ENCODE results near the gene ACVR2A. TPM values are rescaled to one million over a fixed set of nuclear protein-coding genes. Genes with fewer than 3 reads are reported as not detected.

The ACVR2A gene
- polyA plus RNA-seq, 1 donor from 2014 or later: 139 TPM

GRCh38 chr2:147976102-147976501 lies 131.3 kb downstream of the ACVR2A start:
- H3K4me2 ChIP-seq (ENCODE audit: low read length): no peak overlapping the region
- no peaks in the 10 kb centered on the region for H3K36me3 ChIP-seq (ENCODE audit: insufficient read depth, low read length)
- no peaks in the 10 kb centered on the region for H3K9me2 ChIP-seq (ENCODE audit: insufficient read depth, low read length)
- peaks cover 42% of the 10 kb centered on the region for H3K79me2 ChIP-seq (replicated peaks; ENCODE audit: insufficient read depth, low read length)
- H3K9me3 ChIP-seq (ENCODE audit: low read length): no peaks in the 10 kb centered on the region
- no peaks in the 10 kb centered on the region for H3F3A ChIP-seq (ENCODE audit: insufficient read depth, low read length, poor library complexity, severe bottlenecking)
- no peak overlapping the region for H3K4me3 ChIP-seq (ENCODE audit: low read length)
- H3K27me3 ChIP-seq (ENCODE audit: insufficient read depth, low read depth, low read length): no peaks in the 10 kb centered on the region
- H2AFZ ChIP-seq (ENCODE audit: low read depth, low read length): no peak overlapping the region
- no peak overlapping the region for H3K27ac ChIP-seq (ENCODE audit: low read length)
- H4K20me1 ChIP-seq (ENCODE audit: insufficient read depth): no peaks in the 10 kb centered on the region
- TF ChIP-seq MXI1 (conservative IDR thresholded peaks at IDR 0.05; ENCODE audit: poor library complexity, severe bottlenecking) (no peak), EP300 (conservative IDR thresholded peaks at IDR 0.05; ENCODE audit: poor library complexity, severe bottlenecking) (no peak), POLR2AphosphoS5 (IDR thresholded peaks at IDR 0.05) (no peak), REST (IDR thresholded peaks at IDR 0.05; ENCODE audit: borderline replicate concordance) (no peak), RAD21 (conservative IDR thresholded peaks at IDR 0.05) (no peak), EZH2 (IDR thresholded peaks at IDR 0.05; ENCODE audit: borderline replicate concordance, insufficient read depth, low read length, poor library complexity, severe bottlenecking) (no peak), SMC3 (conservative IDR thresholded peaks at IDR 0.05; ENCODE audit: poor library complexity) (no peak), CTCF (IDR thresholded peaks at IDR 0.05; ENCODE audit: poor library complexity, severe bottlenecking) (no peak), TAF1 (IDR thresholded peaks at IDR 0.05; ENCODE audit: low read depth) (no peak)
- H3K9ac ChIP-seq (ENCODE audit: low read length): no peak overlapping the region

- Histone ChIP-seq H3K9me3 (ENCODE audit: low read length) (no peaks in the 10 kb centered on the region), H3K79me2 (replicated peaks; ENCODE audit: insufficient read depth, low read length) (peaks cover 57% of the 10 kb centered on the region), H3K4me2 (ENCODE audit: low read length) (no peak overlapping the region), H3K36me3 (ENCODE audit: insufficient read depth, low read length) (no peaks in the 10 kb centered on the region), H3K27me3 (ENCODE audit: insufficient read depth, low read depth, low read length) (no peaks in the 10 kb centered on the region), H3F3A (ENCODE audit: insufficient read depth, low read length, poor library complexity, severe bottlenecking) (no peaks in the 10 kb centered on the region), H2AFZ (ENCODE audit: low read depth, low read length) (no peak overlapping the region), H3K27ac (ENCODE audit: low read length) (no peak overlapping the region), H3K9ac (ENCODE audit: low read length) (no peak overlapping the region), H4K20me1 (ENCODE audit: insufficient read depth) (no peaks in the 10 kb centered on the region), H3K4me3 (ENCODE audit: low read length) (no peak overlapping the region), H3K9me2 (ENCODE audit: insufficient read depth, low read length) (no peaks in the 10 kb centered on the region)
- TF ChIP-seq SMC3 (conservative IDR thresholded peaks at IDR 0.05; ENCODE audit: poor library complexity) (no peak), TAF1 (IDR thresholded peaks at IDR 0.05; ENCODE audit: low read depth) (no peak), CTCF (IDR thresholded peaks at IDR 0.05; ENCODE audit: poor library complexity, severe bottlenecking) (no peak), EZH2 (IDR thresholded peaks at IDR 0.05; ENCODE audit: borderline replicate concordance, insufficient read depth, low read length, poor library complexity, severe bottlenecking) (no peak), REST (IDR thresholded peaks at IDR 0.05; ENCODE audit: borderline replicate concordance) (no peak), EP300 (conservative IDR thresholded peaks at IDR 0.05; ENCODE audit: poor library complexity, severe bottlenecking) (no peak), POLR2AphosphoS5 (IDR thresholded peaks at IDR 0.05) (no peak), RAD21 (conservative IDR thresholded peaks at IDR 0.05) (no peak), MXI1 (conservative IDR thresholded peaks at IDR 0.05; ENCODE audit: poor library complexity, severe bottlenecking) (no peak)
These were observed 132.8 kb downstream of the ACVR2A start for GRCh38 chr2:147977679-147978078.
